SU-DHL-6 (cell line): ENCODE results near the gene MSANTD1.

Source experiments
- EZH2phosphoT487 ChIP-seq: fragments of 200-600 bp; sonication (generic), shearing (Covaris generic); conservative IDR thresholded peaks from 2 replicates; pipeline ENCODE4 v1.6.1; 2018; ENCODE audit warnings: mild to moderate bottlenecking, antibody characterized with exemption, low read length, moderate library complexity, mixed read lengths
- TF ChIP-seq, protein P1 (sequence below): fragments of 200-600 bp; sonication (generic); IDR thresholded peaks from one replicate; pipeline ENCODE4 v1.5.1; 2017; ENCODE audit warnings: antibody characterized with exemption, mild to moderate bottlenecking, low read length, moderate library complexity; ENCODE audit not compliant: insufficient read depth, poor library complexity, severe bottlenecking

DNA sequence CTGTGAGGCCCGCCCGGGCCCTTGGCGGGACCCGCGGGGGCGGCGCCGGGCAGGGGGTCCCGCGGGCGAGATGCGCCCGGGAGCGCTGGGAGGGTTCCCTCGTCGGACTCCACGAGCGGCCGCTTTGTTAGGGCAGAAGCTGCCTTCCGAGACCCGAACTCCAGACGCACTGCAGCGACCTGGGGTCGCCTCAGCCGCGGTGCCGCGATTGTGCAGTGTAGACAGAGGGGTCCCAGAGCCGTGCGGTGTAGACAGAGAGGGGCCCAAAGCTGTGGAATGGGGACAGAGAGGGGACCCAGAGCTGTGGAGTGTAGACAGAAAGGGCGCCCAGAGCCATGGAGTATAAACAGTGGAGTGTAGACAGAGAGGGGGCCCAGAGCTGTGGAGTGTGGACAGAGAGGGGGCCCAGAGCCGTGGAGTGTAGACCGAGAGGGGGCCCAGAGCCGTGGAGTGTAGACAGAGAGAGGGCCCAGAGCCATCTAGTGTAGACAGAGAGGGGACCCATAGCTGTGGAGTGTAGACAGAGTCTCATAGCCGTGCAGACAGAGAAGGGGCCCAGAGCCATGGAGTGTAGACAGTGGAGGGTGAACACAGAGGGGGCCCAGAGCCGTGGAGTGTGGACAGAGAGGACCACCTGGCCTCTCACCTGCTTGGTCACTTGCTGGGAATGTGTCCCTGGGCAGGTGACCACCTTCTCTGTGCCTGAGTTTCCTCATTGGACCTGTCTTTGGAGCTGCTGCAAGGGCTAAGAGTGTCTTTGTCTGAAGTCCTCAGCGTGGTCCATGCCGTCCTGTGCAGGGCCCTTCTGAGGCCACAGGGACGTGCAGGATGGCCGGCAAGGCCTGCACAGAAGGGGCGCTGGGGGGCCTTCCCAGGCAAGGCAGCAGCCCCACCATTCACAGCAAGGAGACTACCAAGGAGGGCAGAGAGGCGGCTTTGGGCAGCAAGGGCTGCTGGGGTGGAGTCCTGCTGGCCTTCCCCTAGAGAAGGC is 44.7 kb downstream of the MSANTD1 start:
- TF ChIP-seq, protein P1, sequence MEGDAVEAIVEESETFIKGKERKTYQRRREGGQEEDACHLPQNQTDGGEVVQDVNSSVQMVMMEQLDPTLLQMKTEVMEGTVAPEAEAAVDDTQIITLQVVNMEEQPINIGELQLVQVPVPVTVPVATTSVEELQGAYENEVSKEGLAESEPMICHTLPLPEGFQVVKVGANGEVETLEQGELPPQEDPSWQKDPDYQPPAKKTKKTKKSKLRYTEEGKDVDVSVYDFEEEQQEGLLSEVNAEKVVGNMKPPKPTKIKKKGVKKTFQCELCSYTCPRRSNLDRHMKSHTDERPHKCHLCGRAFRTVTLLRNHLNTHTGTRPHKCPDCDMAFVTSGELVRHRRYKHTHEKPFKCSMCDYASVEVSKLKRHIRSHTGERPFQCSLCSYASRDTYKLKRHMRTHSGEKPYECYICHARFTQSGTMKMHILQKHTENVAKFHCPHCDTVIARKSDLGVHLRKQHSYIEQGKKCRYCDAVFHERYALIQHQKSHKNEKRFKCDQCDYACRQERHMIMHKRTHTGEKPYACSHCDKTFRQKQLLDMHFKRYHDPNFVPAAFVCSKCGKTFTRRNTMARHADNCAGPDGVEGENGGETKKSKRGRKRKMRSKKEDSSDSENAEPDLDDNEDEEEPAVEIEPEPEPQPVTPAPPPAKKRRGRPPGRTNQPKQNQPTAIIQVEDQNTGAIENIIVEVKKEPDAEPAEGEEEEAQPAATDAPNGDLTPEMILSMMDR, result no peak
- 0 out of 2 replicates have a peak, but pooled peaks have one; percentile 65 for TF ChIP-seq EZH2phosphoT487
